ENCODE results near the gene MGLL. TPM values are rescaled to one million over a fixed set of nuclear protein-coding genes. Genes with fewer than 3 reads are reported as not detected.
A peak's percentile ranks its signal among the peaks of the same experiment; 100 is the strongest.

MGLL gene
- total and polyA plus RNA-seq, 8 donors = 8.6 to 318 (median 16.0) TPM

- H3K9me3 ChIP-seq = no peaks in the 10 kb centered on the region
- no peak overlapping the region for H3K4me3 ChIP-seq
- H3K4me1 ChIP-seq = peaks cover 6 to 66% of the 10 kb centered on the region in 2 donors
- intact Hi-C loops (cut with DNase I) = no loop called here
- peaks cover 0 to under 1% of the 10 kb centered on the region in 2 donors for H3K36me3 ChIP-seq
- TF ChIP-seq CTCF (IDR thresholded peaks at IDR 0.05) = no peak
- peak overlapping the region; percentile 55 to 80 for H3K27ac ChIP-seq
- ATAC-seq (peak; percentile 59), DNase-seq (peak in 2 of 4 donors; percentile 70 to 80)
- H3K27me3 ChIP-seq = no peaks in the 10 kb centered on the region
Observed at GRCh38 chr3:127748754-127749327, 73.5 kb downstream of the MGLL start.

GRCh38 chr3:127747751-127748521, 74.4 kb downstream of the MGLL start:
- Histone ChIP-seq H3K36me3 (no peaks in the 10 kb centered on the region), H3K27me3 (no peaks in the 10 kb centered on the region), H3K27ac (peak overlapping the region; percentile 55 to 80), H3K4me3 (no peak overlapping the region), H3K4me1 (peaks cover 6 to 68% of the 10 kb centered on the region in 2 donors), H3K9me3 (no peaks in the 10 kb centered on the region)
- peak in 2 of 4 donors; percentile 72 to 77 for DNase-seq
- intact Hi-C loops (cut with DNase I) = no loop called here
- TF ChIP-seq CTCF (IDR thresholded peaks at IDR 0.05) = no peak
- ATAC-seq = peak; percentile 73

GRCh38 chr3:127747066-127747465, 75.2 kb downstream of the MGLL start:
- DNase-seq = no peak
- H3K9me3 ChIP-seq = no peaks in the 10 kb centered on the region
- no peaks in the 10 kb centered on the region for H3K36me3 ChIP-seq
- intact Hi-C loops (cut with DNase I) = no loop called here
- H3K27ac ChIP-seq = peak overlapping the region; percentile 55 to 80
- ATAC-seq = peak; percentile 0
- no peaks in the 10 kb centered on the region for H3K27me3 ChIP-seq
- TF ChIP-seq CTCF (IDR thresholded peaks at IDR 0.05) = no peak
- H3K4me3 ChIP-seq = no peak overlapping the region
- peaks cover 6 to 69% of the 10 kb centered on the region in 2 donors for H3K4me1 ChIP-seq

GRCh38 chr3:127746400-127747057, 75.8 kb downstream of the MGLL start:
- no peaks in the 10 kb centered on the region for H3K36me3 ChIP-seq
- intact Hi-C loops (cut with DNase I) = no loop called here
- H3K4me3 ChIP-seq = no peak overlapping the region
- H3K9me3 ChIP-seq = no peaks in the 10 kb centered on the region
- TF ChIP-seq CTCF (IDR thresholded peaks at IDR 0.05) = no peak
- H3K4me1 ChIP-seq = peaks cover 6 to 69% of the 10 kb centered on the region in 2 donors
- peak in 2 of 4 donors; percentile 62 to 73 for DNase-seq
- peak overlapping the region; percentile 28 to 39 for H3K27ac ChIP-seq
- no peaks in the 10 kb centered on the region for H3K27me3 ChIP-seq
- ATAC-seq = peak; percentile 56
